Measurements from ENCODE around the gene DHRSX. TPM values are rescaled to one million over a fixed set of nuclear protein-coding genes. Genes with fewer than 3 reads are reported as not detected.

The DHRSX gene
- total and polyA plus RNA-seq, 9 of the 15 experiments (the other 6 are each of a cell fraction or from before 2014, with no cell fraction given) = 0.59 to 11.0 (median 6.2) TPM

GRCh38 chrX:2409796-2410195, 91.0 kb downstream of the DHRSX start (continued):
- no peak for TF ChIP-seq PRDM10 (IDR thresholded peaks at IDR 0.05; ENCODE audit: partially characterized antibody)
- TF ChIP-seq TFE3 (CRISPR knock-in tag; IDR thresholded peaks at IDR 0.05) = no peak
- TF ChIP-seq ZNF561 (CRISPR knock-in tag; conservative IDR thresholded peaks at IDR 0.05) = no peak
- no peak for TF ChIP-seq LCOR (CRISPR knock-in tag; IDR thresholded peaks at IDR 0.05)

GRCh38 chrX:2408856-2409255, 91.9 kb downstream of the DHRSX start:
- Histone ChIP-seq H3K27ac (ENCODE audit: extremely low read depth, low read depth, low read length) (no peak overlapping the region), H3K4me1 (replicated peaks in 1 of 2; ENCODE audit: control insufficient read depth in 2 of 2, insufficient read depth in 2 of 2, low read length in 2 of 2) (no peaks in the 10 kb centered on the region), H2AFZ (ENCODE audit: low read depth, low read length) (no peak overlapping the region), H3K4me3 (no peak overlapping the region), H4K20me1 (replicated peaks; ENCODE audit: control insufficient read depth, insufficient read depth, low read length) (no peaks in the 10 kb centered on the region), H3K36me3 (ENCODE audit: control insufficient read depth, insufficient read depth, low read length) (peaks cover 4% of the 10 kb centered on the region; the same call in 1 of the 3 replicates), H3K27me3 (ENCODE audit: control insufficient read depth in 2 of 2, insufficient read depth in 2 of 2, low read length in 2 of 2) (no peaks in the 10 kb centered on the region), H3K9me1 (ENCODE audit: control insufficient read depth, insufficient read depth, low read length) (no peaks in the 10 kb centered on the region), H3K79me2 (ENCODE audit: control insufficient read depth, insufficient read depth, low read length) (no peaks in the 10 kb centered on the region), H3K9me3 (replicated peaks; ENCODE audit: control insufficient read depth, insufficient read depth, low read depth, low read length) (peaks cover 3% of the 10 kb centered on the region), H3K9ac (ENCODE audit: insufficient read depth in 1 of 2, low read depth in 2 of 2, low read length in 2 of 2) (no peak overlapping the region), H3K4me2 (ENCODE audit: insufficient read depth, low read length) (no peak overlapping the region)
- no peak for DNase-seq (ENCODE audit: extremely low read depth in 1 of 4, low spot score in 3 of 4)
- whole genome bisulfite sequencing (ENCODE audit: insufficient coverage, low coverage, missing lambda C conversion rate) = 61% methylated on average over 9 of the region's 9 CpGs
- CTCF ChIA-PET (ENCODE audit: low intra/inter-chr PET ratio) = no interaction called here
- POLR2A ChIA-PET = no interaction called here
- intact Hi-C loops (cut with micrococcal nuclease) (no loop called here), in situ Hi-C loops (cut with MboI) (no loop called here)
- BruUV-seq (replicated peaks) = no TSS peak
- ATAC-seq = no peak
- no peak for FAIRE-seq
- TF ChIP-seq MAX (CRISPR knock-in tag; IDR thresholded peaks at IDR 0.05) = no peak
- no peak for TF ChIP-seq STAT6 (CRISPR knock-in tag; IDR thresholded peaks at IDR 0.05)
- no peak for TF ChIP-seq ETS2 (tag; IDR thresholded peaks at IDR 0.05; ENCODE audit: borderline replicate concordance, poor library complexity, severe bottlenecking)
- TF ChIP-seq ZNF586 (CRISPR knock-in tag; conservative IDR thresholded peaks at IDR 0.05) = no peak
- TF ChIP-seq TFAM (CRISPR knock-in tag; conservative IDR thresholded peaks at IDR 0.05) = no peak
- no peak for TF ChIP-seq SNIP1 (IDR thresholded peaks at IDR 0.05; ENCODE audit: low read depth)
- no peak for TF ChIP-seq ZBTB12 (CRISPR knock-in tag; IDR thresholded peaks at IDR 0.05)
- no peak for TF ChIP-seq ZNF695 (CRISPR knock-in tag; IDR thresholded peaks at IDR 0.05)
